ENCODE data around the gene MEF2C.

The MEF2C gene

DNA sequence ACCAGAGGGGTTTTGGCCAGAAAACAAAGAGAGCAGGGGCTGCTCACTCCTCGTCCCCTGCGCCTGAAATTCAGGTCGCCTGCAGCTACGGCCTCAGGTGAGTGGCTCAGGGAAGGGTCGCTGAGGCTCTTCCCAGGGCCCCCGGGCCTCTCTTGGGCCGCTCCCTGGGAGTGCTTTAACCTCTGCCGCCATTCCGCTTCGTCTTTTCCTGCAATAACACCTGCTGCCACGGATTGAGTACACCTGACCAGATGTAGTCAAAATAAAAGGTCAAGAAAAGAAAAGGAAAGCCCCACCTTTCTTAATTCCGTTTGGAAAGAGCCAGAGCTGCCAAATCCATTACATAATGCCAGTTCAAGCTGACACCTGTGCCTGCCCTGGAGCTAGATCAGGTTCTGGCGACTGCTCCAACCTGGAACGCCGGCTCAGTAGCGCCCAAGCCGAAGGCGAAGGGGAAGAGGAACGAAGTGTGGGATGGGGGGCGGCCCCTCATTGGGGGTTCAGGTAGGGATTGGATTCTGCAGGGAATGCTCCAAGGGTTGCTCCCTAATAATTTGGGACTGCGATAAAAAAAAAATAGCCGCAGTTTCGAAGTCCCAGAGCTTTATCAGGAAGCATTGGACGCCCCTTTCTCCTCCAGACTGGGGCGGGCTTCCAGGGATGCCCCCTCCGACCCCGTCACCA is 193.9 kb downstream of the MEF2C start:
- Histone ChIP-seq H3K27me3 (peaks cover 100% of the 10 kb centered on the region), H3K4me2 (no peak overlapping the region), H3K27ac (no peak overlapping the region), H3K4me3 (no peak overlapping the region), H3K36me3 (no peaks in the 10 kb centered on the region), H3K9me3 (peaks cover 18% of the 10 kb centered on the region; the same call in 1 of the 2 replicates), H3K9ac (no peak overlapping the region), H4K20me1 (peaks cover 99% of the 10 kb centered on the region), H3K4me1 (no peaks in the 10 kb centered on the region)
- TF ChIP-seq Cebpa-rat (IDR thresholded peaks at IDR 0.05) = no peak

DNA sequence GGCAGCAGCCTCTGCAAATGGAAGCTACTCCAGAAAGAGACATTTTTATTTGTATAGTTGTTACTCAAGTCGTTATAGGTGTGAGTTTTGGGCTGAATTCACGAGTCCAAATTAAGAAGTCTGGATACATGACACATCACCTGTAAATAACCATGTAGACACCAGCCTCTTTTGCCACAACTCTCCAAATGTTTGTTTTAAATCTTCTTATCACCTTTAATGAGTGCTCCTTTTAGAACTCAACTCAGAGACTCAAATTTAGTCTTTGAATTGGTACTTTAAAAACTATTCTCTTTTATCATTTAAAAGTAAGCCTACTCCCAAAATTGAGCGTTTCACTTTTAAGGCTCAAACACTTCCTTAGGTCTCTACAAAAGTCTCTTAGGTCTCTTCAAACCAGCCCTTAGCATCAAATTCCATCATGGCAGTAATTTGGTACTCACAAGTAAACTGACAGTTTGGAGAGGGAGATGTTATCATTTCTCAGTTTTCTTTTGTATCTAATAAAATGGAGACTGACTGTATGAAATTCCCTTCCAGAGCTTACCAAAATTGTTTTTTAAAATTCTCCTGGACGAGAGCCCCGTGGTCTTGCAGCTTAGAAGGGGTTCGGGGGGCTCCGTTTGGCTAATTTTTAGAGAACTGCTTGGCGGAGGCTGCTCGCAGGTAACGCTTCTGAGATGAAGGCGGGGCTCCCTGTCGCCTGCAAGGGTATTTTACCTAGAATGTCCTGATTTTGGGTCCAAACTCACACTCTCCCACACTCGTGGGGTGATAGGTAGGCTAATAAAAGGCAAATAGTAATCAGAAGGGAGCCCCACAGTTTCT is 194.6 kb downstream of the MEF2C start:
- no peaks in the 10 kb centered on the region for H3K4me1 ChIP-seq
- H4K20me1 ChIP-seq = peaks cover 100% of the 10 kb centered on the region
- H3K4me3 ChIP-seq = no peak overlapping the region
- H3K36me3 ChIP-seq = no peaks in the 10 kb centered on the region
- H3K27ac ChIP-seq = no peak overlapping the region
- TF ChIP-seq Cebpa-rat (IDR thresholded peaks at IDR 0.05) = no peak
- peaks cover 100% of the 10 kb centered on the region for H3K27me3 ChIP-seq
- no peak overlapping the region for H3K9ac ChIP-seq
- H3K4me2 ChIP-seq = no peak overlapping the region
- H3K9me3 ChIP-seq = peaks cover 16% of the 10 kb centered on the region; the same call in 1 of the 2 replicates

DNA sequence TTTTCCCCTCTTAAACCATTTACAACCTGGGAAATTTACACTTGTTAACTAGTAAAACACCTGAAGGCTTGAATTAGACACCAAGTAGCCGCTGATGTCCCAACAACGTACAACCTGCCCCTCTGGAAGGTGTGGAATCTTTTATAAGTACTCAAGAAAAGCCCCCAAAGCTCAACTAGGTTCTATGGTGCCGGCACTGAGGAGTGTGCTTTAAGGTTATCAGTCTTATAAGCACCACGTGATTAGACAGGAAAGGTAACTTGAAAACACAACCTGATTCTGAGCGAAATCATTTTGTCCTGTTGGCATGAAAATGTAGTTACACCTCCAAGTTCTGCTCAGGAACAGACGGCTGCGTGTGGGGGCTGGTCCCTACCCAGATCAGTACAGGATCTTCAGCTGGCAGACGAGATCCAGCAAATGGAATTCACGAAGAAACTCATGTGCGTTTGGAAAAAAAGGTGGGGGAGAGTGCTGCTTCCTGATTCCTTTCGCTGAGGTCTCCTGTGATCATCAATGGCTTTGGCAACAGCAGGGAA is 195.5 kb downstream of the MEF2C start:
- H4K20me1 ChIP-seq = peaks cover 100% of the 10 kb centered on the region
- H3K36me3 ChIP-seq = no peaks in the 10 kb centered on the region
- no peak overlapping the region for H3K27ac ChIP-seq
- H3K27me3 ChIP-seq = peaks cover 100% of the 10 kb centered on the region
- peaks cover 16% of the 10 kb centered on the region; the same call in 1 of the 2 replicates for H3K9me3 ChIP-seq
- no peak for TF ChIP-seq Cebpa-rat (IDR thresholded peaks at IDR 0.05)
- no peak overlapping the region for H3K9ac ChIP-seq
- no peaks in the 10 kb centered on the region for H3K4me1 ChIP-seq
- no peak overlapping the region for H3K4me3 ChIP-seq
- H3K4me2 ChIP-seq = no peak overlapping the region

DNA sequence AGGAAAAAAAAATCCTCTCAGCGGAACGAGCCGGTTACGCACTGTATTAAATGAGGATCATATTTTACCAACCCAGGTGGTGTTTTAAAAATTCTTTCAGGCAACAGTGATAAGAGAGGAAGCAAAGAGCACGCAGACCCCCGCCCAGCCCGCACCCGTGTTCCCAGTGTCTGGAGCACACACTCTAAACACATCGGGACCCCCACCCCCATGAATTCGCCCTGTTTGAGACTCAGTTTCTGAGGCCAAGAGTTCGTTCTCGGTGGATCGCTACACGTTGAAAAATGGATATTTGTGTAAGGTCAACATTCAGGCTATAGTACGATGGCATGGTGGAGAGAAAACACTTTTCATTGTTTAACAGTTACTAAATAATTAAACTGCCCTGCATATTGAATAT is 196.3 kb downstream of the MEF2C start:
- Histone ChIP-seq H3K9ac (no peak overlapping the region), H3K4me3 (no peak overlapping the region), H4K20me1 (peaks cover 100% of the 10 kb centered on the region), H3K27me3 (peaks cover 100% of the 10 kb centered on the region), H3K4me2 (no peak overlapping the region), H3K4me1 (no peaks in the 10 kb centered on the region), H3K36me3 (no peaks in the 10 kb centered on the region), H3K27ac (no peak overlapping the region), H3K9me3 (peaks cover 16% of the 10 kb centered on the region; the same call in 1 of the 2 replicates)
- TF ChIP-seq Cebpa-rat (IDR thresholded peaks at IDR 0.05) = no peak

DNA sequence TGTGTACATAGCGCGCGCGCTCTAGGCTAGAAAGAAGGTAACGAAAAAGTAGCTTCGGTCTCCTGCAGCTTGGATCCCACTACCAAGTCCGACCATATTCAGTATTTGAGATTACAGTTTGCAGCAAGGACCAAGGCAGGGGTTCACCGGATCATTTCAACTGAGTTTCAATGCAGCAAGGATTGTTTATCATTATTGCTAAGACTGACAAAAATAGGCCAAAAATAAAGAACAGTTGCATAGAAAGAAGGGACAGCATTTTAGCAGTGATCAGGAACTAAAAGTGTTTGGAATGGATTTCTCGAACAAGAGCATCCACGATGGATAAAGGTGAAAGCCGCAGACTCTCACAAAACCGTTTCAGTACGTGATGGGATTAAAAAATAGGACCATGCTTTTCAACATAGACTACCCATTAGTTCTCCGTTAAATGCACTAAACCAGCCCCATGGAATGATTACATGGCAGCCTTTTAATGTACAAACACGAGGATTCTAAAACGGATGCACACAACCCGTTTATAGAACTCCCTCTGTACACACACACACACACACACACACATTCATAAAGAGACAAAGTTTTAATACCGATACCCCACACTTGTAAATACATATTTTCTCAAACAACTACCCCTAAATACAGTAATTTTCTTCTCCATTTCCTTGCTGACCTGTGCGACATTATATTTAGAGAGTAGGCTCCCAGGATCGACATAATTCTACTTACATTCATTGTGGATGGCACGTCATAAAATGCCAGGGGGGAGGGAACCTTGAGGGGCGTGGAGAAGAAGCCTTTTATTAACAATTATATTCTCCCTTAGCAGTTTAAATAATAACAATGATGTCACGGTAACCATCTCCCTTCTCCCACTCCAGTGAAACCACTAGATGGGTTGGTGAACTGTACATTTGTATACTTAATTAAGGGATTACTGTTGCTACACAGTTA is 197.1 kb downstream of the MEF2C start:
- no peak for TF ChIP-seq Cebpa-rat (IDR thresholded peaks at IDR 0.05)
- Histone ChIP-seq H3K9me3 (peaks cover 16% of the 10 kb centered on the region; the same call in 1 of the 2 replicates), H3K9ac (no peak overlapping the region), H3K4me2 (no peak overlapping the region), H3K36me3 (no peaks in the 10 kb centered on the region), H3K4me3 (no peak overlapping the region), H4K20me1 (peaks cover 100% of the 10 kb centered on the region), H3K4me1 (no peaks in the 10 kb centered on the region), H3K27me3 (peaks cover 100% of the 10 kb centered on the region), H3K27ac (no peak overlapping the region)

DNA sequence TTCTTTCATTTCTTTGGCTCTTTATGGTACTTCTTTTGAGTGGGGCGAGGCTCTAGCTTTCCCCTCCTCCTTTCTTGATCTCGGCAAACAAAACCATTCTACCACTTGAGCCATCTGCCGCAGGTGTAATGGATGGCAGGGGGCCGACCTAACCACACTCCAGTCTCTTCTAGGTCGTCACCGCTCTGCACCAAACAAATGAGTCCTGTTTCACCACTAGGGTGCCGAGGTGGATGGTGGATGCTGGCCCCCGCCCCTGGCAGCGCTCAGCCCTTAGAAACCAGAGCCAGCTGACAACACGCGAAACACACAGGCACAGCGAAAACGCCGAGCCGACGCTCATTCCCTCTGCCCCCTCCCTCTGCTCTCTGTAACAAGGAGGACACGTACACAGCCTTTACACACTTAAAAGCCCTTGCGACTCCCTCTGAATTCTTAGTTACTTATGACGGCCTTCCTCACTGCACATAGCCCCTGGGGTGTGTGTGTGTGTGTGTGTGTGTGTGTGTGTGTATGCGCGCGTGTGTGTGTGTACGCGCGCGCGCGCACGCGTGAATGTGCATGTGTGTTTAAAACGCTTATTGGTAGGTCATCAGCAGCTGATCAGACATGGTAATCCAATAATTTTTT is 199.4 kb downstream of the MEF2C start:
- TF ChIP-seq Cebpa-rat (IDR thresholded peaks at IDR 0.05) = no peak
- Histone ChIP-seq H3K9ac (no peak overlapping the region), H3K4me1 (no peaks in the 10 kb centered on the region; the same call in 1 of the 2 replicates), H3K36me3 (no peaks in the 10 kb centered on the region), H3K4me3 (no peak overlapping the region), H3K9me3 (peaks cover 16% of the 10 kb centered on the region; the same call in 1 of the 2 replicates), H3K27me3 (peaks cover 100% of the 10 kb centered on the region), H4K20me1 (peaks cover 100% of the 10 kb centered on the region), H3K27ac (no peak overlapping the region), H3K4me2 (no peak overlapping the region)

DNA sequence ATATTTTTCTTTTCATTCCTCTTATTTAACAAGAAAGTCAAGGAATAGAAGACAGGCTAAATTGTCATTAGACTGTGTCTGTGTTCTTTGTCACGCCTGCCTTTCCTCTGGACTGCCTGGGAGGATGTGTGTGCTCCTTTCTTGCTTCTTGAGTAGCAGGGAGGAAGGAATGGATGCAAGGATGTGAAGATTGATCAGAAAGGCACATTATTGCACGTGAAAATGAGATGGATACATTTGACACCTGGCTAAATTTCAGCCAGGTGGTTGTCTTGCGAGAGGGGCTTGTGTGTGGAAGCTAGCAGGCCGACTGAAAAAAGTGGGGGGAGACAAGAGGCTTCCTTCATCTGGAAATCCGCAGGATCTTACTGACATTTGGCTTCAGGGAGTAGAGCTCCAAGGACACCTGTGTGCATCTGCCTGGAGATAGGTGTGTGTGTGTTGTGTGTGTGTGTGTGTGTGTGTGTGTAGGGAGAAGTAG is 200.1 kb downstream of the MEF2C start:
- TF ChIP-seq Cebpa-rat (IDR thresholded peaks at IDR 0.05) = no peak
- no peaks in the 10 kb centered on the region; the same call in 1 of the 2 replicates for H3K4me1 ChIP-seq
- peaks cover 16% of the 10 kb centered on the region; the same call in 1 of the 2 replicates for H3K9me3 ChIP-seq
- no peak overlapping the region for H3K9ac ChIP-seq
- H3K36me3 ChIP-seq = no peaks in the 10 kb centered on the region
- H3K27ac ChIP-seq = no peak overlapping the region
- H3K4me3 ChIP-seq = no peak overlapping the region
- no peak overlapping the region for H3K4me2 ChIP-seq
- H4K20me1 ChIP-seq = peaks cover 98% of the 10 kb centered on the region
- peaks cover 100% of the 10 kb centered on the region for H3K27me3 ChIP-seq

DNA sequence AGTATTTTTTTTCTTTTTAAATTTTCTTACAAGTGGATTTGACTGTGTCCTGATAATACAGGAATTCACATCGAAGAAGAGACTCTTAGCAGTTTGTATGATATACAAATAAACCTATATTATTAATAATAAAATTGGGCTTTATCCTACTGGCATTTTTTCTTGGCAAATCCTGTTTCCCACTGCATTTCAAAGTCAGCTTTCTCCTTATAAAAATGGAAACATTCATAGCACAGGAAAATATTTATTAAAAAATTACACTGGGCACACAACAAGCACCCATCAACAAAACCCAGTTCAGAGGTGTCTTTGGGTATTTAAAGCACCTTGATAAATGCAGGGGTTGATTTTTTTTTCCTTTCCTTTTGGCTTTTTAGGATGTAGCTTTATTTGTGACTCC is 200.9 kb downstream of the MEF2C start:
- Histone ChIP-seq H3K9me3 (peaks cover 16% of the 10 kb centered on the region; the same call in 1 of the 2 replicates), H3K36me3 (no peaks in the 10 kb centered on the region), H3K4me2 (no peak overlapping the region), H3K4me3 (no peak overlapping the region), H3K27ac (no peak overlapping the region), H3K4me1 (no peaks in the 10 kb centered on the region; the same call in 1 of the 2 replicates), H4K20me1 (peaks cover 98% of the 10 kb centered on the region), H3K27me3 (peaks cover 100% of the 10 kb centered on the region), H3K9ac (no peak overlapping the region)
- TF ChIP-seq Cebpa-rat (IDR thresholded peaks at IDR 0.05) = no peak
